ENCODE measurements around the gene TNKS1BP1.
"Not testable (repeated sequence)": the region's sequence is repeated elsewhere in the genome, so short reads cannot be mapped to it uniquely, and the experiment has no call there.

DNA sequence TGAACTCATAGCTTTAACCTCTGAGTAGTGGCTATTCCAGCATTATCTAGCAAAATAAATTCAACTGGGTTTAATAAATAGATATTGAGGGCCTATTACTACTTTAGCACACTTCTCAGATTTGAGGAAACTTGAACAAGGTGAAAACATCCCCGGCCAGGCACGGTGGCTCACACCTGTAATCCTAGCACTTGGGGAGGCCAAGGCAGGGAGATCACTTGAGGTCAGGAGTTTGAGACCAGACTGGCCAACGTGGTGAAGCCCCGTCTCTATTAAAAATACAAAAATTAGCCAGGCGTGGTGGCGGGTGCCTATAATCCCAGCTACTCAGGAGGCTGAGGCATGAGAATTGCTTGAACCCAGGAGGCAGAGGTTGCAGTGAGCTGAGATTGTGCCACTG lies 12.1 kb upstream of the TNKS1BP1 start:
- TF ChIP-seq, protein P1, sequence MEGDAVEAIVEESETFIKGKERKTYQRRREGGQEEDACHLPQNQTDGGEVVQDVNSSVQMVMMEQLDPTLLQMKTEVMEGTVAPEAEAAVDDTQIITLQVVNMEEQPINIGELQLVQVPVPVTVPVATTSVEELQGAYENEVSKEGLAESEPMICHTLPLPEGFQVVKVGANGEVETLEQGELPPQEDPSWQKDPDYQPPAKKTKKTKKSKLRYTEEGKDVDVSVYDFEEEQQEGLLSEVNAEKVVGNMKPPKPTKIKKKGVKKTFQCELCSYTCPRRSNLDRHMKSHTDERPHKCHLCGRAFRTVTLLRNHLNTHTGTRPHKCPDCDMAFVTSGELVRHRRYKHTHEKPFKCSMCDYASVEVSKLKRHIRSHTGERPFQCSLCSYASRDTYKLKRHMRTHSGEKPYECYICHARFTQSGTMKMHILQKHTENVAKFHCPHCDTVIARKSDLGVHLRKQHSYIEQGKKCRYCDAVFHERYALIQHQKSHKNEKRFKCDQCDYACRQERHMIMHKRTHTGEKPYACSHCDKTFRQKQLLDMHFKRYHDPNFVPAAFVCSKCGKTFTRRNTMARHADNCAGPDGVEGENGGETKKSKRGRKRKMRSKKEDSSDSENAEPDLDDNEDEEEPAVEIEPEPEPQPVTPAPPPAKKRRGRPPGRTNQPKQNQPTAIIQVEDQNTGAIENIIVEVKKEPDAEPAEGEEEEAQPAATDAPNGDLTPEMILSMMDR (IDR thresholded peaks at IDR 0.05): not testable (repeated sequence)
- not testable (repeated sequence) for TF ChIP-seq POLR2A (IDR thresholded peaks at IDR 0.05)
